Activated CD8-positive, alpha-beta memory T cell treated with anti-CD3 and anti-CD28 coated beads, Interleukin-2, amount 50 U/mL, for 1 hour (primary cell): ENCODE data around the gene PCSK2.

ENCODE experiments used
- DNase-seq: peaks from one replicate; pipeline ENCODE4 v3.0.0-alpha.2; 2020; ENCODE audit errors: extremely low read depth

PCSK2 gene

DNA sequence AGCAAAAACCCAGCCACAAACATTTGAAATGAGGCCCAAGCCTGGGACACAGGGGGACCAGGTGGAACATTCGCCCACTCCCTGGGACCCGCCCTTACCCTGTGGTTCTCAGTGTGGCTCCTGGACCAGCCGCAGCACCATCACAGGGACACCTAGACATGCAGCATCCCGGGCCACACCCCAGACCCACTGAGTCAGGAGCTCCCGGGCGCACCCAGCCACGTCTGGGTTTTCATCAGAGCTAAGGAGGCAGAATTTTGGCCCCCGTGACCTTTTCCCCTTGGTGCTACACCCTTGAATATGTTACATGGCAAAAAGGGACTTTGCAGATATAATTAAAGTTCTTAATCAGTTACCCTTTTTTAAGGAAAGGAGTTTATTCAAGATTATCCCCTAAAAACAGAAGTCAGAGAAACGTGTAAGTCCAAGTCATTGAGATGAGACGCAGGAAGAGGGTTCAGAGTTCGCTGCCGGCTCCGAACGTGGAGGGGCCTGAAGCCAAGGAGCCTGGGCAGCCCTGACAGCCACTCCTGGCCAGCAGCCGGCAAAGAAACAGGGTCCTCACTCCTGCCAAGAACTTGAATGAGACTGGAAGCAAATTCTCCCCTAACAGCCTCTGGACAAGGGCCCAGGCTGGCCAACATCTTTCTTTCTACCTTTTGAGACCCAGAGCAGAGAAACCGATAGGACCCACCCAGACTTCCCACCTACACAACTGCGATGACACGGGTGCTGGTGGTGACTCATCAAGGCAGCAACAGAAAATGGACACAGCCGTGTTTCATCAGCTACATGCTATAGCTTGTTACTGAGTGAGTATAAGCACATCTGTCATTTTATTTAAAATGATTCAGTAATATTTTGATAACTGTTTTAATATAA lies 279.0 kb downstream of the PCSK2 start:
- no peak for DNase-seq

DNA sequence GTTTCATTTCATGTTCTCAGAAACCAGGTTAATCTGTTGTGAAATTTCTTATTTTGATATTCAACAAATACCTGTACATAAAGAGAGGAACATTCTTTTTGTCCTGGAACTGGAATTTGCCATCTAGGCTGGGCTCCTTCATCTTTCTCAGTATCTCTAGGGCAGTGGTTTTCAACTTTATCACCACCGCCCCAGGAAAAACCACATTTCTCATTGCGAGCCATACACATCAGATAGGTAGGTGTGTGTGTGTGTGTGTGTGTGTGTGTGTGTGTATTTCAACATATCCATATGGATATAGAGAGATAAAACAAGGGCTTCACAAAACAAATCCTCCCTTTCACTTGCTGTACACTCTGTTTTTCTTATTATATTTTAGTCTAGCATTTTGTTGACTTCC lies 280.2 kb downstream of the PCSK2 start:
- no peak for DNase-seq

DNA sequence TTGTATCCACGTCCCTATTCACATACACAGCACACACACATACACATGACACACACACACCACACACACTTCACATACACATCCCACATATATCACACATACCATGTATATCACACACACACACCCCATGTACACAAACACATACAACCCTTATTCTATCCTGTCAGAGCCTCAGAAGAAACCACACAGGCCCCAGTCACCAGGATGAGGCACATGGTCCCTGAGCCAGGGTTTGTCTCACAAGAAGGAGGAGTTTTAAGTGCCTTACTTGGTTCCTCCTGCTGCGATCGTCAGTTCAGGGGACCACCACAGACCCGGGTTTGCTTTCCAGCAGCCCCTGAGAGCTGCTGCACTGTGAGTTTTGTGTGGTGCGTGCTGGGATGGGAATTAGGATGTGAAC lies 280.7 kb downstream of the PCSK2 start:
- no peak for DNase-seq

DNA sequence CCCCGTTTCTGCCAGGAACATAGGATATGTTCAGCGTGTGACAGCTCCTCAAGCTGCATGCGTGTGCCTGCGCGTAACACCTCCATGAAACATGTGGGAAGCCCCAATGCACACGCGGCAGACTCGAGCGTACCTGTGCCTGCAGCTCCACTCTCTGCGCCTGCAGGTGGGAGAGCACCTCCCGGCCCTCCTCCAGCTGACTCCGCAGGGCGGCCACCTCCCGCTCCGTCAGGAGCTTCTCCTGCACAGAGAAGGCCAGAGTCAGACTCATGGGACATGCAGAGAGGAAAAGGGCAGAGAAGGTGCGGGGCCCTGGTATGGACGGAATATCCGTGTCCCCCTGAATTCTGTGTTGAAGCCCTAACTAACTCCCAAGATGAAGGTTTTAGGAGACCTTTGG lies 281.9 kb downstream of the PCSK2 start:
- DNase-seq = no peak

GRCh38 chr20:17510548-17510947 lies 283.7 kb downstream of the PCSK2 start:
- DNase-seq = no peak

DNA sequence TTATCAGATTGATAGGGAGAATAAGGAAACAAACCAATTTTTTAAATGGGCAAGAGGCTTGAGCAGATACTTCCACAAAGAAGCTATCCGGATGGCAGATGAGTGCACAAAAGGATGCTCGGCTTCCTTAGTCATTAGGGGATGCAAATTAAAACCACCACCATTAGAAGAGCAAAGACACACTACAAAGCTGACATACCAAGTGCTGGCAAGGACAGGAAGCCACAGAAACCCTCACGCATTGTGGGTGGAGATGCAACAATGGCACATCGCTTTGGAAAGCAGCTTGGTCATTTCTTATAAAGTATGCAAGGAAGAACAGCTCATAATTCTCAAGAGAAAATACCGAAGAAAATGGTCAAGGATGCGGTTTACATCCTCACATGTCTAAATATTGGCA lies 284.6 kb downstream of the PCSK2 start:
- no peak for DNase-seq

- no peak for DNase-seq
Measured at GRCh38 chr20:17513939-17514338, 287.1 kb downstream of the PCSK2 start.

DNA sequence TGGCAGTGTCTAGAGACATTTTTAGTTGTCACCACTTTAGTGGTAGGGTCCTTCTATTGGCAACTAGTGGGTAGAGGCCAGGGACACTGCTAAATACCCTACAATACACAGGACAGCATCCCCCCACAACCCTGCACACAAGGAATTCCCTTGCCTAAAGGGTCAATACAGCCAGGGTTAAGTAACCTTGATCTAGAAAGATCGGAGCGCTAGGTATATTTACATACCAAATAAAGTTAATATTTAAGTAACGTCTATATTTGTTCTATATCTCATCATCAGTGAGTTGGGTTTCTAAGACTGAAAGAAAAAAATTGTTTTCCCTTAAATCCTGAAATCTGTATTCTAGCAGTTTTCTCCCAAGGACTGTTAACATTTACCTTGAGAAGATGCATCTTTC lies 288.2 kb downstream of the PCSK2 start:
- DNase-seq = no peak

GRCh38 chr20:17518339-17519052 lies 291.7 kb downstream of the PCSK2 start:
- DNase-seq = no peak

- no peak for DNase-seq
Measured at GRCh38 chr20:17519606-17520285, 292.9 kb downstream of the PCSK2 start.

- DNase-seq = no peak
Measured at GRCh38 chr20:17520583-17520982, 293.7 kb downstream of the PCSK2 start.

DNA sequence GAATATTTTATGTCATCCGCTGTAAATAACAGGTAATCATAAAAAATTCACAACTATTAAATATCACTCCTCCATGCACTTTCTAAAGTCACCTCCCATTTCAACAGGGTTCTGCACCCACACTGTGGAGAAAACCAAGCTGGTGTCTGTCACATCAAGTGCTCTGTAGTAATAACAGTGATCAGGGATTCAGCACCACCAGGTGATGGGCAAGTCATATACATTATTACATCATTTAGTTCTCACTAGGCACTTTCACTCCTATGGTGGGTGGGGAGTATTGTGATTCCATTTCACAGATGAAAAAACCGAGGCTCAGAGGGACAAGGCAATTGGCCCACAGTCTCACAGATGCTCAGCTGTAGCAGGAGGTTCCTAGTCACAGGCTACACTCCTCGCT lies 295.7 kb downstream of the PCSK2 start:
- DNase-seq = no peak

- no peak for DNase-seq
Measured at GRCh38 chr20:17523326-17523725, 296.5 kb downstream of the PCSK2 start.

GRCh38 chr20:17524560-17524959 lies 297.7 kb downstream of the PCSK2 start:
- no peak for DNase-seq

GRCh38 chr20:17525132-17525531 lies 298.3 kb downstream of the PCSK2 start:
- no peak for DNase-seq

GRCh38 chr20:17525650-17526049 lies 298.8 kb downstream of the PCSK2 start:
- DNase-seq = no peak

- no peak for DNase-seq
Measured at GRCh38 chr20:17529586-17529985, 302.7 kb downstream of the PCSK2 start.

- DNase-seq = no peak
Measured at GRCh38 chr20:17530153-17530552, 303.3 kb downstream of the PCSK2 start.

GRCh38 chr20:17530716-17531664 lies 304.1 kb downstream of the PCSK2 start, which contains the start of gene BFSP1:
Gene BFSP1 (minus strand): TSS chr20:17531379. CDS start chr20:17531329, 50 bp downstream.
- DNase-seq = no peak

- no peak for DNase-seq
Measured at GRCh38 chr20:17531665-17532025, 304.8 kb downstream of the PCSK2 start.

DNA sequence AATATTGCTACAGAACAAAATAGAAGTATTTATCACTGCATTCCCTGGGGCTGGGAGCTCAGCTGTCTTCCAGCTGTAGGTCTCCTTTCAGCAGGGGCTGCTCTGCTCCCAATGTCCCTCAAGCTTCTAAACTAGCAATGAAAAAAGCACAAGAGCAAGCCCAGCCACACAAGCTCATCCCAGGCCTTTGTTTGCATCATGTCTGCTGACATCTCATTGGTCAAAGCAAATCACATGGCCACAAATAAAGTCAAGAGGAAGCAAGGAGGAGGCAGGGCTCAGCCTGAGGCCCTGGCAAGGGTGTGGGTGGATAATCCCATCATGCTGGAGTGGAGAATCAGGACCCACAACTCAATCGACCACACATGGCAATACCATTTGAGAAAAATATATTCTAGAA lies 306.6 kb downstream of the PCSK2 start:
- DNase-seq = no peak
